CD14-positive monocyte (primary cell): ENCODE measurements around the gene ESRP2. TPM values are rescaled to one million over a fixed set of nuclear protein-coding genes. Genes with fewer than 3 reads are reported as not detected.

Source experiments
- DNase-seq, 3 donors: peaks; one replicate each; pipeline ENCODE4 v3.0.0-alpha.2; 2011 to 2022
- H2AFZ ChIP-seq: 2 replicates; pipeline ENCODE4 v1.6.0; 2012; ENCODE audit warnings: mild to moderate bottlenecking, low read depth, low read length, inconsistent platforms; ENCODE audit not compliant: insufficient read depth, poor library complexity, severe bottlenecking
- H3K27ac ChIP-seq, 2 donors: 1 replicate in 1 of 2; 2 replicates in 1 of 2; pipeline ENCODE4 v1.5.1; 2012 to 2013; ENCODE audit warnings: low read length in 2 of 2, control low read depth in 1 of 2, inconsistent platforms in 1 of 2, low read depth in 1 of 2, mild to moderate bottlenecking in 1 of 2
- H3K27me3 ChIP-seq, 2 donors: one replicate each; pipeline versions ENCODE4 v1.6.0 to v1.6.1; 2011 to 2013; ENCODE audit warnings: low read length in 2 of 2; ENCODE audit not compliant: control insufficient read depth in 2 of 2, insufficient read depth in 2 of 2
- H3K36me3 ChIP-seq, 2 donors: replicated peaks in 1 of 2; 1 replicate in 1 of 2; 2 replicates in 1 of 2; pipeline versions ENCODE4 v1.5.1 to v1.6.1; 2012 to 2013; ENCODE audit warnings: low read length in 2 of 2, control low read depth in 1 of 2, inconsistent platforms in 1 of 2, mild to moderate bottlenecking in 1 of 2; ENCODE audit not compliant: insufficient read depth in 2 of 2, control insufficient read depth in 1 of 2
- H3K4me1 ChIP-seq, 2 donors: 1 replicate in 1 of 2; 2 replicates in 1 of 2; pipeline versions ENCODE4 v1.5.1 to v1.6.1; 2012 to 2013; ENCODE audit warnings: low read length in 2 of 2, control low read depth in 1 of 2, inconsistent platforms in 1 of 2, mild to moderate bottlenecking in 1 of 2, moderate library complexity in 1 of 2; ENCODE audit not compliant: insufficient read depth in 2 of 2, control insufficient read depth in 1 of 2
- H3K4me2 ChIP-seq: replicated peaks from 2 replicates; pipeline ENCODE3; 2012; ENCODE audit warnings: low read length, moderate library complexity, mild to moderate bottlenecking; ENCODE audit not compliant: poor library complexity, severe bottlenecking; ENCODE audit errors: extremely low read depth
- H3K4me3 ChIP-seq, 3 experiments: fragments of 200-600 bp in 1 of 3; sonication (generic) in 1 of 3; replicated peaks in 1 of 3; 1 replicate in 2 of 3; 2 replicates in 1 of 3; pipeline ENCODE4 v1.5.1; 2011 to 2013; ENCODE audit warnings: low read length in 3 of 3, mild to moderate bottlenecking in 3 of 3, control low read depth in 2 of 3, low read depth in 2 of 3, inconsistent platforms in 1 of 3, moderate library complexity in 1 of 3
- H3K79me2 ChIP-seq: 2 replicates; pipeline ENCODE4 v1.6.0; 2012; ENCODE audit warnings: mild to moderate bottlenecking, control low read depth, inconsistent platforms, low read length, moderate library complexity; ENCODE audit not compliant: insufficient read depth
- H3K9ac ChIP-seq: 2 replicates; pipeline ENCODE4 v1.6.0; 2017; ENCODE audit warnings: low read length, mild to moderate bottlenecking; ENCODE audit not compliant: insufficient read depth, poor library complexity, severe bottlenecking
- H3K9me3 ChIP-seq, 2 donors: replicated peaks in 1 of 2; 1 replicate in 1 of 2; 2 replicates in 1 of 2; pipeline versions ENCODE4 v1.5.1 to v1.6.1; 2012 to 2013; ENCODE audit warnings: low read length in 2 of 2, control low read depth in 1 of 2; ENCODE audit not compliant: control insufficient read depth in 1 of 2, insufficient read depth in 1 of 2
- H4K20me1 ChIP-seq: 2 replicates; pipeline ENCODE4 v1.6.0; 2012; ENCODE audit warnings: mild to moderate bottlenecking, low read length, control low read depth, moderate library complexity; ENCODE audit not compliant: insufficient read depth
- H3K27ac Mint-ChIP-seq, 7 donors: one replicate each; pipeline ENCODE4 v1.8.0; 2020; ENCODE audit warnings: mild to moderate bottlenecking in 7 of 7, mixed read lengths in 7 of 7, moderate library complexity in 6 of 7, inconsistent platforms in 2 of 7
- H3K27me3 Mint-ChIP-seq, 3 donors: one replicate each; pipeline ENCODE4 v1.8.0; 2021 to 2022; ENCODE audit warnings: low read depth in 3 of 3, mild to moderate bottlenecking in 3 of 3, mixed read lengths in 3 of 3, moderate library complexity in 3 of 3, inconsistent platforms in 1 of 3
- H3K36me3 Mint-ChIP-seq, 2 donors: one replicate each; pipeline ENCODE4 v1.8.0; 2020; ENCODE audit warnings: mixed read lengths in 2 of 2, inconsistent platforms in 1 of 2, mild to moderate bottlenecking in 1 of 2
- H3K4me1 Mint-ChIP-seq: one replicate; pipeline ENCODE4 v1.8.0; 2020; ENCODE audit warnings: mild to moderate bottlenecking, mixed read lengths
- H3K4me3 Mint-ChIP-seq, 2 donors: one replicate each; pipeline ENCODE4 v1.8.0; 2020; ENCODE audit warnings: mild to moderate bottlenecking in 2 of 2, mixed read lengths in 2 of 2, moderate library complexity in 1 of 2
- H3K9me3 Mint-ChIP-seq, 7 donors: one replicate each; pipeline ENCODE4 v1.8.0; 2020 to 2022; ENCODE audit warnings: mixed read lengths in 7 of 7, mild to moderate bottlenecking in 6 of 7, moderate library complexity in 6 of 7, inconsistent platforms in 2 of 7
- WGBS: methylation state at CpG from one replicate; pipeline ENCODE4 v1.1.5; 2013; ENCODE audit warnings: missing lambda C conversion rate; ENCODE audit not compliant: insufficient coverage; 5-methylcytosine and 5-hydroxymethylcytosine counted together
- intact Hi-C, 2 donors: fragments of 100-400 bp; cut with micrococcal nuclease; formaldehyde crosslinking; loops; one replicate each; pipeline versions ENCODE4 v1.15.0 to v1.15.1; 2023
- polyA plus RNA-seq, 3 donors: library from polyadenylated mRNA; depleted of rRNA in 1 of 3; unstranded in 2 of 3; stranded (reverse) in 1 of 3; fragments of 300-500 nt in 2 of 3; fragments of >200 nt in 1 of 3; fragmentation: Illumina TruSeq in 2 of 3; gene quantifications; 1 replicate in 2 of 3; 2 replicates in 1 of 3; pipeline ENCODE4 v1.2.3, GENCODE V29; 2012 to 2021
- TF ChIP-seq, protein P1 (sequence below): fragments of 200-600 bp; IDR thresholded peaks from one replicate; pipeline ENCODE4 v1.8.0; 2022; ENCODE audit warnings: antibody characterized with exemption, mild to moderate bottlenecking

ESRP2 gene
- polyA plus RNA-seq, 3 donors: not detected

DNA sequence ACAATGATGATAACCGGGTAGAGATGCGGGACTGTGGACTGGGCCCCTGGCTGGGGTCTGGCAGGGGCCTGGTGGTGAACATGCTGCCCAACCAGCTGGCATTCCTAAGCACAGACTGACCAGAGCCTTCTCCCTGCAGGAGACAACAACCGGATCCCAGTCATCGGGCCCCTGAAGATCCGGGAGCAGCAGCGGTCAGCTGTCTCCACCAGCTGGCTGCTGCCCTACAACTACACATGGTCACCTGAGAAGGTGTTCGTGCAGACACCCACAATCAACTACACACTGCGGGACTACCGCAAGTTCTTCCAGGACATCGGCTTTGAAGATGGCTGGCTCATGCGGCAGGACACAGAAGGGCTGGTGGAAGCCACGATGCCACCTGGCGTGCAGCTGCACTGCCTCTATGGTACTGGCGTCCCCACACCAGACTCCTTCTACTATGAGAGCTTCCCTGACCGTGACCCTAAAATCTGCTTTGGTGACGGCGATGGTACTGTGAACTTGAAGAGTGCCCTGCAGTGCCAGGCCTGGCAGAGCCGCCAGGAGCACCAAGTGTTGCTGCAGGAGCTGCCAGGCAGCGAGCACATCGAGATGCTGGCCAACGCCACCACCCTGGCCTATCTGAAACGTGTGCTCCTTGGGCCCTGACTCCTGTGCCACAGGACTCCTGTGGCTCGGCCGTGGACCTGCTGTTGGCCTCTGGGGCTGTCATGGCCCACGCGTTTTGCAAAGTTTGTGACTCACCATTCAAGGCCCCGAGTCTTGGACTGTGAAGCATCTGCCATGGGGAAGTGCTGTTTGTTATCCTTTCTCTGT lies 23.3 kb upstream of the ESRP2 start:
- peak overlapping the region in 2 of 7 donors; percentile 72 to 75 for H3K27ac Mint-ChIP-seq
- H3K9me3 Mint-ChIP-seq: no peaks in the 10 kb centered on the region
- no peak for DNase-seq
- intact Hi-C loops: no loop called here
- H3K27ac ChIP-seq: no peak overlapping the region
- H3K4me3 ChIP-seq: no peak overlapping the region
- H3K27me3 ChIP-seq: no peaks in the 10 kb centered on the region
- no peak overlapping the region for H3K9ac ChIP-seq
- H3K79me2 ChIP-seq: peaks cover 10% of the 10 kb centered on the region
- H3K27me3 Mint-ChIP-seq: peaks cover 0 to 3% (median 0%) of the 10 kb centered on the region in 3 donors
- TF ChIP-seq, protein P1, sequence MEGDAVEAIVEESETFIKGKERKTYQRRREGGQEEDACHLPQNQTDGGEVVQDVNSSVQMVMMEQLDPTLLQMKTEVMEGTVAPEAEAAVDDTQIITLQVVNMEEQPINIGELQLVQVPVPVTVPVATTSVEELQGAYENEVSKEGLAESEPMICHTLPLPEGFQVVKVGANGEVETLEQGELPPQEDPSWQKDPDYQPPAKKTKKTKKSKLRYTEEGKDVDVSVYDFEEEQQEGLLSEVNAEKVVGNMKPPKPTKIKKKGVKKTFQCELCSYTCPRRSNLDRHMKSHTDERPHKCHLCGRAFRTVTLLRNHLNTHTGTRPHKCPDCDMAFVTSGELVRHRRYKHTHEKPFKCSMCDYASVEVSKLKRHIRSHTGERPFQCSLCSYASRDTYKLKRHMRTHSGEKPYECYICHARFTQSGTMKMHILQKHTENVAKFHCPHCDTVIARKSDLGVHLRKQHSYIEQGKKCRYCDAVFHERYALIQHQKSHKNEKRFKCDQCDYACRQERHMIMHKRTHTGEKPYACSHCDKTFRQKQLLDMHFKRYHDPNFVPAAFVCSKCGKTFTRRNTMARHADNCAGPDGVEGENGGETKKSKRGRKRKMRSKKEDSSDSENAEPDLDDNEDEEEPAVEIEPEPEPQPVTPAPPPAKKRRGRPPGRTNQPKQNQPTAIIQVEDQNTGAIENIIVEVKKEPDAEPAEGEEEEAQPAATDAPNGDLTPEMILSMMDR: no peak
- peaks cover 35 to 56% of the 10 kb centered on the region in 2 donors for H3K36me3 Mint-ChIP-seq
- 90% methylated on average over 23 of the region's 27 CpGs for WGBS
- H3K4me3 Mint-ChIP-seq: no peak overlapping the region
- H3K4me1 ChIP-seq: peaks cover 30 to 33% of the 10 kb centered on the region in 2 donors
- peaks cover 36% of the 10 kb centered on the region for H3K4me1 Mint-ChIP-seq
- no peaks in the 10 kb centered on the region for H3K9me3 ChIP-seq
- peaks cover 17% of the 10 kb centered on the region for H4K20me1 ChIP-seq
- no peak overlapping the region for H3K4me2 ChIP-seq
- H2AFZ ChIP-seq: no peak overlapping the region
- H3K36me3 ChIP-seq: peaks cover 36 to 51% of the 10 kb centered on the region in 2 donors

DNA sequence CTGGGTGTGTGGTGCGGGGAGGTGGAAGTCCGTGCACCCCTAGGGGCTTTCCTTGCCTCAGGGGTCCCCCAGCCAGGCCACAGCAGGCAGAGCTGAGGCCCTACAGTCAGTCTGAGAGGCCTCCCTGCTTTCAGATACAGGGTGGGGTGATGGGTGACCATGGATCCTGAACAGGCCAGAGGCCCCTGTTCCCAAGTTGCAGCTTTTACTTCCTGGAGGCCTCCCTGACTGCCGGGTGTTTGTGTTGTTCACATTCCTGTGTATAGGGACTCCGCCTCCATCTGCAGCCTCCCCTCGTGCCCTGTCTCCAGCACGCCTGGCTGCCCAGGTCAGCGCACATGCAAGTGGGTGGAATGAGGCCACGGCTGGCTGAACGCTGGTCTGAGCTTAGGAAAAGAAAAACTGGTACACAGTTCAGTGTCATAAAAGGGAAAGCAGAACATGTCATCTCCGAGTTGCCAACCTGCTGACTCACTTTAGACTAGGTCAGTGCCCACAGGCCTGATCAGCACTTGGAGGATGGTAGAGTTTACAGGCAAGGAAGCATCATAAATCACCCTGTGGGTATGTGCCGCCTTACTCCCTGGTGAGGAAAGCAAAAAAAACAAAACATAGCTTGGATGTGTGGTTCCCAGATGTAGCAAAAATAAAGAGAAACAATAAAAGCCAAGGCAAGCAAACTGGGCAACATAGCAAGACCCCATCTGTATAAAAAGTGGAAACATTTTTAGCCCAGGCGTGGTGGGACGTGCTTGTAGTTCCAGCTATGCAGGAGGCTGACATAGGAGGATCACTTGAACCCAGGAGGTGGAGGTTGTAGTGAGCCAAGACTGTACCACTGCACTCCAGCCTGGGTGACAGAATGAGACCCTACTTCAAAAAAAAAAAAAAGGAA lies 22.2 kb upstream of the ESRP2 start:
- Histone ChIP-seq H3K4me2 (peak overlapping the region; percentile 60), H3K27ac (peak overlapping the region; percentile 71 to 81), H3K79me2 (peaks cover under 1% of the 10 kb centered on the region), H3K36me3 (peaks cover 45 to 61% of the 10 kb centered on the region in 2 donors), H4K20me1 (peaks cover 21% of the 10 kb centered on the region), H3K9ac (peak overlapping the region; percentile 49), H3K4me3 (peak overlapping the region in 1 of 3 experiments; percentile 41), H3K27me3 (no peaks in the 10 kb centered on the region), H3K9me3 (no peaks in the 10 kb centered on the region), H2AFZ (peak overlapping the region; percentile 67), H3K4me1 (peaks cover 22 to 23% of the 10 kb centered on the region in 2 donors)
- Mint-ChIP-seq H3K36me3 (peaks cover 44 to 66% of the 10 kb centered on the region in 2 donors), H3K27me3 (peaks cover 0 to 3% (median 0%) of the 10 kb centered on the region in 3 donors), H3K4me3 (peak overlapping the region; percentile 50 to 83), H3K4me1 (peaks cover 28% of the 10 kb centered on the region), H3K27ac (peak overlapping the region; percentile 72 to 96 (median 93)), H3K9me3 (no peaks in the 10 kb centered on the region)
- TF ChIP-seq, protein P1: no peak
- peak; percentile 42 to 57 (median 47) for DNase-seq
- WGBS: 16% methylated on average over 10 of the region's 13 CpGs
- intact Hi-C loops: no loop called here
